ENCODE measurements around the gene C3orf49. TPM values are rescaled to one million over a fixed set of nuclear protein-coding genes. Genes with fewer than 3 reads are reported as not detected.

C3orf49 gene
- total and polyA plus RNA-seq, 9 of the 15 experiments (the other 6 are each of a cell fraction or from before 2014, with no cell fraction given), result not detected

GRCh38 chr3:63862804-63863149 lies 43.7 kb downstream of the C3orf49 start:
- FAIRE-seq (no peak), DNase-seq (ENCODE audit: extremely low read depth in 1 of 4, low spot score in 3 of 4) (peak in 1 of 4 experiments; percentile 30), ATAC-seq (peak; percentile 22)
- CTCF ChIA-PET (ENCODE audit: low intra/inter-chr PET ratio), result no interaction called here
- in situ Hi-C loops (cut with MboI), result no loop called here
- 21% methylated on average over 2 of the region's 5 CpGs for WGBS (ENCODE audit: insufficient coverage, low coverage, missing lambda C conversion rate)
- Histone ChIP-seq H3K4me1 (replicated peaks in 1 of 2; ENCODE audit: control insufficient read depth in 2 of 2, insufficient read depth in 2 of 2, low read length in 2 of 2) (peaks cover 4% of the 10 kb centered on the region in 2 experiments; a peak in 4 of 5 replicates), H3K9ac (ENCODE audit: insufficient read depth in 1 of 2, low read depth in 2 of 2, low read length in 2 of 2) (peak overlapping the region; percentile 93 to 97), H3K79me2 (ENCODE audit: control insufficient read depth, insufficient read depth, low read length) (peaks cover 90% of the 10 kb centered on the region), H3K9me1 (ENCODE audit: control insufficient read depth, insufficient read depth, low read length) (no peaks in the 10 kb centered on the region), H3K36me3 (ENCODE audit: control insufficient read depth, insufficient read depth, low read length) (peaks cover 8% of the 10 kb centered on the region; the same call in 2 of the 3 replicates), H3K4me2 (ENCODE audit: insufficient read depth, low read length) (peak overlapping the region; percentile 83), H3K9me3 (replicated peaks; ENCODE audit: control insufficient read depth, insufficient read depth, low read depth, low read length) (no peaks in the 10 kb centered on the region), H3K27ac (ENCODE audit: extremely low read depth, low read depth, low read length) (peak overlapping the region; percentile 96), H3K4me3 (peak overlapping the region; percentile 89), H3K27me3 (ENCODE audit: control insufficient read depth in 2 of 2, insufficient read depth in 2 of 2, low read length in 2 of 2) (no peaks in the 10 kb centered on the region), H4K20me1 (replicated peaks; ENCODE audit: control insufficient read depth, insufficient read depth, low read length) (no peaks in the 10 kb centered on the region), H2AFZ (ENCODE audit: low read depth, low read length) (peak overlapping the region; percentile 86)
- TF ChIP-seq ZBTB40 (IDR thresholded peaks at IDR 0.05), result 0 out of 2 replicates have a peak, but pooled peaks have one; percentile 11
- no peak for TF ChIP-seq ZBTB40 (CRISPR knock-in tag; IDR thresholded peaks at IDR 0.05)
- peak in 1 of 2 experiments; percentile 10; a peak in 1 of 4 replicates for TF ChIP-seq BCLAF1 (IDR thresholded peaks at IDR 0.05; ENCODE audit: borderline replicate concordance in 1 of 2, control insufficient read depth in 1 of 2, low read depth in 2 of 2, low read length in 1 of 2)
- TF ChIP-seq RFX1 (IDR thresholded peaks at IDR 0.05), result no peak
- TF ChIP-seq EWSR1 (IDR thresholded peaks at IDR 0.05; ENCODE audit: borderline replicate concordance, low read depth, partially characterized antibody), result peak; percentile 23
- peak; percentile 39 for TF ChIP-seq PKNOX1 (IDR thresholded peaks at IDR 0.05)
- TF ChIP-seq MEIS2 (IDR thresholded peaks at IDR 0.05; ENCODE audit: partially characterized antibody), result peak; percentile 7
- TF ChIP-seq ZBTB8A (IDR thresholded peaks at IDR 0.05; ENCODE audit: partially characterized antibody), result no peak
- intact Hi-C loops (cut with micrococcal nuclease), result loop anchor here (5.0 to 10.0 kb wide), 3 partner anchors 50 to 155 kb away; partner anchors contain the start of gene SCAANT1
- no TSS peak for BruUV-seq (replicated peaks)
- POLR2A ChIA-PET, result no interaction called here

Measured in K562 (cell line).